22Rv1 (cell line): Measurements from ENCODE around the gene TCF4.

Experiments
- ZFX ChIP-seq: fragments of 450-650 bp; IDR thresholded peaks from 2 replicates; pipeline ENCODE4 v1.6.1; 2017; ENCODE audit warnings: antibody characterized with exemption, borderline replicate concordance
- TF ChIP-seq, protein P1 (sequence below): fragments of 450-650 bp; IDR thresholded peaks from 2 replicates; pipeline ENCODE4 v1.5.1; 2017; ENCODE audit warnings: mild to moderate bottlenecking

DNA sequence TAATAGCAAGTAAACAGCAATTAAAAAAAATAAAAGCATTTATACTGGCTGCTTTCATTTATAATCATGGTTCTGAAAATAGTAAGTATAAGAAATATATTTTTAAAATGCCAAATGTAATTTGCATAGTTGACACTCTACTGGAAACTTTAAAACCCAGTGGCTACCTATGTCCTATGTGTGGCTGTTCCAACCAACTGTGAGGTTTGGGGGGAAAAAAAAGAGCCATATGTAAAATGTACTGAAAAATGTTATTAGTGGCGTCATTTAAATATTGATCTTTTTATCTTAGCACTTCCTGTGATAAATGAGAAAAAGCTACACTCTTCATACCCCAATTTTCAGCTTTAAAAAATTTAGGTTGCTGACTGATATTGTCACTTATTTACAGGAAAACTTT, 270.7 kb downstream of the TCF4 start:
- TF ChIP-seq, protein P1, sequence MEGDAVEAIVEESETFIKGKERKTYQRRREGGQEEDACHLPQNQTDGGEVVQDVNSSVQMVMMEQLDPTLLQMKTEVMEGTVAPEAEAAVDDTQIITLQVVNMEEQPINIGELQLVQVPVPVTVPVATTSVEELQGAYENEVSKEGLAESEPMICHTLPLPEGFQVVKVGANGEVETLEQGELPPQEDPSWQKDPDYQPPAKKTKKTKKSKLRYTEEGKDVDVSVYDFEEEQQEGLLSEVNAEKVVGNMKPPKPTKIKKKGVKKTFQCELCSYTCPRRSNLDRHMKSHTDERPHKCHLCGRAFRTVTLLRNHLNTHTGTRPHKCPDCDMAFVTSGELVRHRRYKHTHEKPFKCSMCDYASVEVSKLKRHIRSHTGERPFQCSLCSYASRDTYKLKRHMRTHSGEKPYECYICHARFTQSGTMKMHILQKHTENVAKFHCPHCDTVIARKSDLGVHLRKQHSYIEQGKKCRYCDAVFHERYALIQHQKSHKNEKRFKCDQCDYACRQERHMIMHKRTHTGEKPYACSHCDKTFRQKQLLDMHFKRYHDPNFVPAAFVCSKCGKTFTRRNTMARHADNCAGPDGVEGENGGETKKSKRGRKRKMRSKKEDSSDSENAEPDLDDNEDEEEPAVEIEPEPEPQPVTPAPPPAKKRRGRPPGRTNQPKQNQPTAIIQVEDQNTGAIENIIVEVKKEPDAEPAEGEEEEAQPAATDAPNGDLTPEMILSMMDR = no peak
- no peak for TF ChIP-seq ZFX
